PC-3 (cell line): Measurements from ENCODE around the gene FAM228B. TPM values are rescaled to one million over a fixed set of nuclear protein-coding genes. Genes with fewer than 3 reads are reported as not detected.
"Not testable (repeated sequence)": the region's sequence is repeated elsewhere in the genome, so short reads cannot be mapped to it uniquely, and the experiment has no call there.

ENCODE experiments used
- ATAC-seq: fragments of 200-7000 bp; cut with Tn5 transposase; 2 replicates; pipeline ENCODE4 v1.9.1; 2020; ENCODE audit warnings: mild to moderate bottlenecking, moderate library complexity
- BruUV-seq: library from RNA; stranded (reverse); fragments of 400-500 nt; replicated peaks from 2 replicates; lab custom pipeline; 2021; lab: Mats Ljungman, UMichigan
- CTCF ChIA-PET: fragments of 300-600 bp; sonication (Branson Sonifier 250); formaldehyde crosslinking; loops from one replicate; lab custom pipeline; 2022; ENCODE audit warnings: antibody characterized with exemption; lab: Charles Lee
- POLR2A ChIA-PET: fragments of 300-600 bp; sonication (Branson Sonifier 250); formaldehyde crosslinking; loops from one replicate; lab custom pipeline; 2022; ENCODE audit warnings: antibody characterized with exemption; ENCODE audit not compliant: unreplicated experiment; lab: Charles Lee
- DNase-seq: peaks from one replicate; pipeline ENCODE4 v3.0.0-alpha.2; 2015
- H2AFZ ChIP-seq: fragments of 300-600 bp; sonication (generic); 2 replicates; pipeline ENCODE4 v1.6.0; 2016; ENCODE audit warnings: antibody characterized with exemption, low read length
- H3F3A ChIP-seq: fragments of 300-600 bp; sonication (generic); one replicate; pipeline ENCODE4 v1.6.0; 2017; ENCODE audit warnings: antibody characterized with exemption, low read length, control low read depth, mild to moderate bottlenecking; ENCODE audit not compliant: unreplicated experiment
- H3K27ac ChIP-seq: fragments of 300-600 bp; sonication (generic); 2 replicates; pipeline ENCODE4 v1.5.1; 2016; ENCODE audit warnings: mild to moderate bottlenecking, low read length
- H3K27me3 ChIP-seq: fragments of 300-600 bp; sonication (generic); 2 replicates; pipeline ENCODE4 v1.6.1; 2016; ENCODE audit warnings: low read length, mixed read lengths
- H3K36me3 ChIP-seq: fragments of 300-600 bp; sonication (generic); 2 replicates; pipeline ENCODE4 v1.6.1; 2016; ENCODE audit warnings: low read depth, mixed run types, low read length, mixed read lengths
- H3K4me1 ChIP-seq: fragments of 300-600 bp; sonication (generic); 2 replicates; pipeline ENCODE4 v1.5.1; 2016; ENCODE audit warnings: low read length; ENCODE audit not compliant: insufficient read depth
- H3K4me2 ChIP-seq: fragments of 300-600 bp; sonication (generic); 2 replicates; pipeline ENCODE4 v1.6.0; 2016; ENCODE audit warnings: low read length
- H3K4me3 ChIP-seq: fragments of 300-600 bp; sonication (generic); 2 replicates; pipeline ENCODE4 v1.5.1; 2016; ENCODE audit warnings: mild to moderate bottlenecking, low read length, mixed read lengths
- H3K79me2 ChIP-seq: fragments of 300-600 bp; sonication (generic); 2 replicates; pipeline ENCODE4 v1.6.1; 2017; ENCODE audit warnings: low read length, mixed read lengths
- H3K9ac ChIP-seq: fragments of 300-600 bp; sonication (generic); 2 replicates; pipeline ENCODE4 v1.6.0; 2016; ENCODE audit warnings: mild to moderate bottlenecking, low read length
- H3K9me2 ChIP-seq: fragments of 300-600 bp; sonication (generic); replicated peaks from 2 replicates; pipeline ENCODE4 v1.6.1; 2016; ENCODE audit warnings: mixed run types, low read length, mixed read lengths
- H3K9me3 ChIP-seq: fragments of 300-600 bp; sonication (generic); 2 replicates; pipeline ENCODE4 v1.6.1; 2016; ENCODE audit warnings: low read length, mixed read lengths
- H4K20me1 ChIP-seq: fragments of 300-600 bp; sonication (generic); 2 replicates; pipeline ENCODE4 v1.6.1; 2016; ENCODE audit warnings: low read length, mixed read lengths
- EZH2 ChIP-seq: fragments of 300-600 bp; sonication (generic); IDR thresholded peaks from one replicate; pipeline ENCODE4 v1.6.1; 2017; ENCODE audit warnings: antibody characterized with exemption, mild to moderate bottlenecking, low read length; ENCODE audit not compliant: unreplicated experiment
- EZH2phosphoT487 ChIP-seq: fragments of 300-600 bp; sonication (generic); IDR thresholded peaks from 2 replicates; pipeline ENCODE4 v1.6.1; 2018; ENCODE audit warnings: mild to moderate bottlenecking, antibody characterized with exemption, low read length, borderline replicate concordance
- intact Hi-C: fragments of 100-400 bp; cut with micrococcal nuclease; formaldehyde crosslinking; loops from 2 replicates; pipeline ENCODE4 v1.9.0; 2023
- total RNA-seq: library from RNA; depleted of rRNA; stranded (reverse); fragments of >200 nt; gene quantifications from 2 replicates; pipeline ENCODE4 v1.2.3, GENCODE V29; 2014
- TF ChIP-seq, protein P1 (sequence below): fragments of 300-600 bp; sonication (generic); conservative IDR thresholded peaks from 2 replicates; pipeline ENCODE4 v1.5.1; 2017; ENCODE audit warnings: antibody characterized with exemption, low read depth, mild to moderate bottlenecking, low read length

FAM228B gene
- total RNA-seq, 1 experiment from 2014 or later: 4.5 TPM

- Histone ChIP-seq H3K4me3 (no peak overlapping the region), H3K79me2 (no peaks in the 10 kb centered on the region), H3K27me3 (no peaks in the 10 kb centered on the region), H3K36me3 (no peaks in the 10 kb centered on the region), H3K9me2 (no peaks in the 10 kb centered on the region), H3K9ac (no peak overlapping the region), H3K9me3 (no peaks in the 10 kb centered on the region), H3K4me1 (peaks cover 5% of the 10 kb centered on the region; the same call in 1 of the 2 replicates), H2AFZ (no peak overlapping the region), H3K4me2 (no peak overlapping the region), H4K20me1 (no peaks in the 10 kb centered on the region), H3F3A (no peaks in the 10 kb centered on the region), H3K27ac (no peak overlapping the region)
- ATAC-seq (no peak), DNase-seq (no peak)
- POLR2A ChIA-PET: no interaction called here
- TF ChIP-seq EZH2phosphoT487 (no peak), EZH2 (no peak)
- TF ChIP-seq, protein P1, sequence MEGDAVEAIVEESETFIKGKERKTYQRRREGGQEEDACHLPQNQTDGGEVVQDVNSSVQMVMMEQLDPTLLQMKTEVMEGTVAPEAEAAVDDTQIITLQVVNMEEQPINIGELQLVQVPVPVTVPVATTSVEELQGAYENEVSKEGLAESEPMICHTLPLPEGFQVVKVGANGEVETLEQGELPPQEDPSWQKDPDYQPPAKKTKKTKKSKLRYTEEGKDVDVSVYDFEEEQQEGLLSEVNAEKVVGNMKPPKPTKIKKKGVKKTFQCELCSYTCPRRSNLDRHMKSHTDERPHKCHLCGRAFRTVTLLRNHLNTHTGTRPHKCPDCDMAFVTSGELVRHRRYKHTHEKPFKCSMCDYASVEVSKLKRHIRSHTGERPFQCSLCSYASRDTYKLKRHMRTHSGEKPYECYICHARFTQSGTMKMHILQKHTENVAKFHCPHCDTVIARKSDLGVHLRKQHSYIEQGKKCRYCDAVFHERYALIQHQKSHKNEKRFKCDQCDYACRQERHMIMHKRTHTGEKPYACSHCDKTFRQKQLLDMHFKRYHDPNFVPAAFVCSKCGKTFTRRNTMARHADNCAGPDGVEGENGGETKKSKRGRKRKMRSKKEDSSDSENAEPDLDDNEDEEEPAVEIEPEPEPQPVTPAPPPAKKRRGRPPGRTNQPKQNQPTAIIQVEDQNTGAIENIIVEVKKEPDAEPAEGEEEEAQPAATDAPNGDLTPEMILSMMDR: no peak
- no TSS peak for BruUV-seq
- CTCF ChIA-PET: no interaction called here
- intact Hi-C loops: no loop called here
These were observed 34.4 kb upstream of the FAM228B start for GRCh38 chr2:24088821-24089359.

DNA sequence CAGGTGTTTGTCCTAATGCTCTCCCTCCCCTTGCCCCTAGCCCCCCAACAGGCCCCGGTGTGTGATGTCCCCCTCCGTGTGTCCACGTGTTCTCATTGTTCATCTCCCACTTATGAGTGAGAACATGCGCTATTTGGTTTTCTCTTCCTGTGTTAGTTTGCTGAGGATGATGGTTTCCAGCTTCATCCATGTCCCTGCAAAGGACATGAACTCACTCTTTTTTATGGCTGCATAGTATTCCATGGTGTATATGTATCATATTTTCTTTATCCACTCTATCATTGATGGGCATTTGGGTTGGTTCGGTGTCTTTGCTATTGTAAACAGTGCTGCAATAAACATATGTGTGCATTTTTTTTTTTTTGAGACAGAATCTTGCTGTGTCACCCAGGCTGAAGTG lies 30.0 kb upstream of the FAM228B start:
- POLR2A ChIA-PET, H3K36me3 ChIP-seq, H3K9me2 ChIP-seq, BruUV-seq, DNase-seq, H3K27ac ChIP-seq, H4K20me1 ChIP-seq, H3K27me3 ChIP-seq, H3F3A ChIP-seq, H3K4me1 ChIP-seq, H2AFZ ChIP-seq, CTCF ChIA-PET, intact Hi-C loops, ATAC-seq, H3K79me2 ChIP-seq, H3K4me3 ChIP-seq, H3K9ac ChIP-seq, H3K4me2 ChIP-seq, H3K9me3 ChIP-seq: not testable (repeated sequence)

DNA sequence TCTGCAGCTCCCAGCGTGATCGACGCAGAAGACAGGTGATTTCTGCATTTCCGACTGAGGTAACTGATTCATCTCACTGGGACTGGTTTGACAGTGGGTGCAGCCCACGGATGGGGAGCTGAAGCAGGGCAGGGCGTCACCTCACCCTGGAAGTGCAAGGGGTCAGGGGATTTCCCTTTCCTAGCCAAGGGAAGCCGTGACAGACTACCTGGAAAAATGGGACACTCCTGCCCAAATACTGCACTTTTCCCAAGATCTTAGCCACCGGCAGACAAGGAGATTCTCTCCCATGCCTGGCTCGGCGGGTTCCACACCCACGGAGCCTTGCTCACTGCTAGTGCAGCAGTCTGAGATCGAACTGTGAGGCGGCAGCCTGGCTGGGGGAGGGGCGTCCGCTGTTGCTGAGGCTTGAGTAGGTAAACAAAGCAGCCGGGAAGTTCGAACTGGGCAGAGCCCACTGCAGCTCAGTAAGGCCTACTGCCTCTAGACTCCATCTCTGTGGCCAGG lies 28.0 kb upstream of the FAM228B start:
- H3K9me3 ChIP-seq, POLR2A ChIA-PET, ATAC-seq, H3K4me1 ChIP-seq, DNase-seq, H4K20me1 ChIP-seq, H3K9ac ChIP-seq, H2AFZ ChIP-seq, H3K27ac ChIP-seq, H3K9me2 ChIP-seq, CTCF ChIA-PET, intact Hi-C loops, H3K27me3 ChIP-seq, H3F3A ChIP-seq, BruUV-seq, H3K4me3 ChIP-seq, H3K4me2 ChIP-seq, H3K36me3 ChIP-seq, H3K79me2 ChIP-seq: not testable (repeated sequence)

- DNase-seq, BruUV-seq, H3K4me1 ChIP-seq, H3F3A ChIP-seq, H3K27ac ChIP-seq, H2AFZ ChIP-seq, H3K9ac ChIP-seq, H3K36me3 ChIP-seq, H3K4me3 ChIP-seq, H3K4me2 ChIP-seq, H4K20me1 ChIP-seq, ATAC-seq, POLR2A ChIA-PET, H3K27me3 ChIP-seq, intact Hi-C loops, H3K79me2 ChIP-seq, CTCF ChIA-PET, H3K9me2 ChIP-seq, H3K9me3 ChIP-seq: not testable (repeated sequence)
These were observed 22.5 kb upstream of the FAM228B start for GRCh38 chr2:24100732-24101131.
